H9 (cell line): ENCODE measurements around the gene CTIF. TPM values are rescaled to one million over a fixed set of nuclear protein-coding genes. Genes with fewer than 3 reads are reported as not detected.

Experiments used
- DNase-seq: peaks from one replicate; pipeline ENCODE4 v3.0.0-alpha.2; 2017
- H2AFZ ChIP-seq: one replicate; pipeline ENCODE4 v1.6.1; 2013; ENCODE audit warnings: mild to moderate bottlenecking, low read length, control low read depth, moderate library complexity
- H2AK5ac ChIP-seq: 2 replicates; pipeline ENCODE4 v1.6.1; 2013; ENCODE audit warnings: low read length, control low read depth, mixed read lengths; ENCODE audit not compliant: insufficient read length
- H2BK120ac ChIP-seq: one replicate; pipeline ENCODE4 v1.6.1; 2013; ENCODE audit warnings: low read depth, mild to moderate bottlenecking, low read length, control low read depth, inconsistent platforms; ENCODE audit not compliant: poor library complexity, severe bottlenecking
- H2BK12ac ChIP-seq: 2 replicates; pipeline ENCODE4 v1.6.1; 2013; ENCODE audit warnings: low read length, control low read depth, mixed read lengths, low read depth; ENCODE audit not compliant: insufficient read length
- H2BK15ac ChIP-seq: 2 replicates; pipeline ENCODE4 v1.6.1; 2013; ENCODE audit warnings: low read depth, low read length, control low read depth
- H2BK20ac ChIP-seq: one replicate; pipeline ENCODE4 v1.6.1; 2013; ENCODE audit warnings: low read depth, mild to moderate bottlenecking, low read length, control low read depth, inconsistent platforms; ENCODE audit not compliant: poor library complexity, severe bottlenecking
- H2BK5ac ChIP-seq: 2 replicates; pipeline ENCODE4 v1.6.1; 2013; ENCODE audit warnings: low read length, control low read depth, mixed read lengths; ENCODE audit not compliant: insufficient read length
- H3K14ac ChIP-seq: 2 replicates; pipeline ENCODE4 v1.6.1; 2013; ENCODE audit warnings: low read length, control low read depth; ENCODE audit not compliant: insufficient read depth
- H3K18ac ChIP-seq: 2 replicates; pipeline ENCODE4 v1.6.1; 2013; ENCODE audit warnings: low read depth, mild to moderate bottlenecking, mixed read lengths, low read length, control low read depth; ENCODE audit not compliant: insufficient read length
- H3K23ac ChIP-seq: 2 replicates; pipeline ENCODE4 v1.6.1; 2013; ENCODE audit warnings: low read length, control low read depth, mixed read lengths, low read depth; ENCODE audit not compliant: insufficient read length
- H3K23me2 ChIP-seq: 2 replicates; pipeline ENCODE4 v1.6.1; 2013; ENCODE audit warnings: low read depth, mild to moderate bottlenecking, mixed read lengths, low read length, control low read depth; ENCODE audit not compliant: insufficient read length, poor library complexity, severe bottlenecking
- H3K27ac ChIP-seq: 2 replicates; pipeline ENCODE4 v1.5.1; 2013; ENCODE audit warnings: low read length, control low read depth, mixed read lengths, low read depth; ENCODE audit not compliant: insufficient read length
- H3K27me3 ChIP-seq: 2 replicates; pipeline ENCODE4 v1.6.1; 2013; ENCODE audit warnings: low read length, control low read depth, inconsistent platforms; ENCODE audit not compliant: insufficient read depth
- H3K4ac ChIP-seq: 2 replicates; pipeline ENCODE4 v1.6.1; 2013; ENCODE audit warnings: low read depth, mild to moderate bottlenecking, control low read depth, inconsistent platforms, low read length, moderate library complexity
- H3K4me1 ChIP-seq: 2 replicates; pipeline ENCODE4 v1.6.1; 2013; ENCODE audit warnings: low read length, control low read depth, inconsistent platforms; ENCODE audit not compliant: insufficient read depth
- H3K4me2 ChIP-seq: 2 replicates; pipeline ENCODE4 v1.6.1; 2013; ENCODE audit warnings: low read length, control low read depth, mixed read lengths; ENCODE audit not compliant: insufficient read length, insufficient read depth
- H3K56ac ChIP-seq: 2 replicates; pipeline ENCODE4 v1.6.1; 2013; ENCODE audit warnings: low read depth, mild to moderate bottlenecking, mixed read lengths, low read length, control low read depth; ENCODE audit not compliant: insufficient read length
- H3K79me1 ChIP-seq: 2 replicates; pipeline ENCODE4 v1.6.1; 2013; ENCODE audit warnings: low read depth, mild to moderate bottlenecking, moderate library complexity, low read length, control low read depth, inconsistent platforms; ENCODE audit not compliant: insufficient read depth, poor library complexity, severe bottlenecking
- H3K79me2 ChIP-seq: 2 replicates; pipeline ENCODE4 v1.6.1; 2013; ENCODE audit warnings: low read length, control low read depth, inconsistent platforms; ENCODE audit not compliant: insufficient read depth
- H3K9ac ChIP-seq: 2 replicates; pipeline ENCODE4 v1.6.1; 2013; ENCODE audit warnings: low read length, control low read depth, mixed read lengths; ENCODE audit not compliant: insufficient read length; ENCODE audit errors: extremely low read depth
- H3K9me3 ChIP-seq: one replicate; pipeline ENCODE4 v1.6.1; 2013; ENCODE audit warnings: low read depth, low read length, inconsistent platforms; ENCODE audit not compliant: control insufficient read depth
- H3T11ph ChIP-seq: one replicate; pipeline ENCODE4 v1.6.1; 2013; ENCODE audit warnings: mild to moderate bottlenecking, low read length, control low read depth, inconsistent platforms
- H4K20me1 ChIP-seq: one replicate; pipeline ENCODE4 v1.6.1; 2013; ENCODE audit not compliant: control insufficient read depth, insufficient read length, insufficient read depth
- H4K5ac ChIP-seq: 2 replicates; pipeline ENCODE4 v1.6.1; 2013; ENCODE audit warnings: low read depth, mild to moderate bottlenecking, mixed read lengths, low read length, control low read depth; ENCODE audit not compliant: insufficient read length
- H4K8ac ChIP-seq: replicated peaks from 2 replicates; pipeline ENCODE4 v1.6.1; 2013; ENCODE audit warnings: low read length, control low read depth, mixed read lengths, low read depth; ENCODE audit not compliant: insufficient read length
- H4K91ac ChIP-seq: 2 replicates; pipeline ENCODE4 v1.6.1; 2013; ENCODE audit warnings: low read depth, mild to moderate bottlenecking, moderate library complexity, mixed read lengths, low read length, control low read depth; ENCODE audit not compliant: insufficient read length
- H3K27ac Mint-ChIP-seq, 3 experiments: 2 replicates in 2 of 3; 3 replicates in 1 of 3; pipeline ENCODE4 v1.8.0; 2020 to 2021; ENCODE audit warnings: mixed read lengths in 3 of 3, mild to moderate bottlenecking in 1 of 3, moderate library complexity in 1 of 3
- H3K27me3 Mint-ChIP-seq: 2 replicates; pipeline ENCODE4 v1.8.0; 2021; ENCODE audit warnings: low read depth, mild to moderate bottlenecking, moderate library complexity, mixed read lengths
- H3K36me3 Mint-ChIP-seq, 3 experiments: 2 replicates in 2 of 3; 3 replicates in 1 of 3; pipeline ENCODE4 v1.8.0; 2020 to 2021; ENCODE audit warnings: low read depth in 3 of 3, mixed read lengths in 3 of 3; ENCODE audit not compliant: insufficient read depth in 1 of 3
- H3K4me1 Mint-ChIP-seq, 2 experiments: 2 replicates each; pipeline ENCODE4 v1.8.0; 2020; ENCODE audit warnings: mixed read lengths in 2 of 2
- H3K4me3 Mint-ChIP-seq, 2 experiments: 2 replicates in 1 of 2; 3 replicates in 1 of 2; pipeline ENCODE4 v1.8.0; 2020 to 2021; ENCODE audit warnings: mild to moderate bottlenecking in 2 of 2, mixed read lengths in 2 of 2, moderate library complexity in 1 of 2
- H3K9me3 Mint-ChIP-seq, 2 experiments: 2 replicates in 1 of 2; 3 replicates in 1 of 2; pipeline ENCODE4 v1.8.0; 2020; ENCODE audit warnings: mild to moderate bottlenecking in 2 of 2, mixed read lengths in 2 of 2, moderate library complexity in 1 of 2
- WGBS: extraction: QIAGEN DNeasy Blood & Tissue Kit; methylation state at CpG from one replicate; pipeline ENCODE4 v1.1.7; 2013; ENCODE audit warnings: missing lambda C conversion rate, low lambda C conversion rate, mixed read lengths; ENCODE audit not compliant: insufficient read length; ENCODE audit errors: extremely low coverage; 5-methylcytosine and 5-hydroxymethylcytosine counted together
- total RNA-seq: library from RNA; stranded (reverse); gene quantifications from 2 replicates; pipeline ENCODE4 v1.2.1, GENCODE V29; 2021
- TF ChIP-seq, protein P1 (sequence below): fragments of 200-600 bp; sonication (generic); conservative IDR thresholded peaks from 3 replicates; pipeline ENCODE4 v1.8.0; 2021; ENCODE audit warnings: antibody characterized with exemption, mild to moderate bottlenecking

CTIF gene
- total RNA-seq, 1 experiment from 2014 or later: 15.8 TPM

DNA sequence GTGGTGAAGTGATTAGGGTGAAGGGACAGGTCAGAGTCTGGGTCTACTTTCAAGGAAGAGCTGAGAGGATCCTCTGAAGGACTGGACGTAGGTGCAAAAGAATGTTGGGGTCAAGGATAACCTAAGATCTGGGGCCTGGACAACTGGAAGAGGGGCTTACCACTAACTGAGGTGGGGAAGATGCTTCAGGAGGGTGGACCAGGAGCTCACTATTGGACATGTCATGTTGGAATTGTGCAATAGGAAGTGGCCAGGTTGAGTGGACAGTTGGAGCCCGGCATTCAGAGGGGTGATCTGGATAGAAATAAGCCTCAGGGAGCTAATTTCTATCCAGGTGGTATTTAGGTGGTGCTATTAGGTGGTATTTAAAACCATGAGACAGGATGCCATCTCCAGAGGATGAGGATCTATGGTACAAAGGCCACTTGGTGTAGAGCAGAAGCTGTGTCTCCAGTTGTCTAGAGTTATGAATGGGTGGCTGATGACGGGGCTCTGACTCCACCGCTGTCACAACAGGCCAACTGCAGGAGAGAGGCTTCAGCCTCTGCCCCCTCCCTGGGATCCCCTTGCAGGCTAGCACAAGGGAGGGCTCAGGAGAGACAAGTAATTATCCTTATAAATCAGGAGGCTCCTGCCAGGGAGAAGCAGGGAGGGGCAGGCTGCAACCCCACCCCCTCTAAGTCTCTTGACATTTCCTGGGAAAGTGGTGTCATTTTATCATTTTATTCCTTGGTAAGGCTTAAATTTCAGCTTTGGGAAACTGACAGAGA is 254.0 kb downstream of the CTIF start:
- H4K91ac ChIP-seq: no peak overlapping the region
- Mint-ChIP-seq H3K4me3 (no peak overlapping the region), H3K4me1 (peaks cover 0 to 7% of the 10 kb centered on the region in 2 experiments; a peak in 2 of 4 replicates), H3K27me3 (no peaks in the 10 kb centered on the region), H3K9me3 (no peaks in the 10 kb centered on the region), H3K36me3 (no peaks in the 10 kb centered on the region; a peak in 2 of 7 replicates), H3K27ac (no peak overlapping the region)
- no peak overlapping the region for H3T11ph ChIP-seq
- H3K23me2 ChIP-seq: no peaks in the 10 kb centered on the region
- H4K20me1 ChIP-seq: no peaks in the 10 kb centered on the region
- no peak for DNase-seq
- H3K56ac ChIP-seq: no peak overlapping the region
- H2AFZ ChIP-seq: no peak overlapping the region
- H3K4me1 ChIP-seq: no peaks in the 10 kb centered on the region
- no peaks in the 10 kb centered on the region for H3K79me1 ChIP-seq
- H3K9me3 ChIP-seq: no peaks in the 10 kb centered on the region
- H3K27me3 ChIP-seq: no peaks in the 10 kb centered on the region
- H3K9ac ChIP-seq: no peak overlapping the region
- H3K4ac ChIP-seq: no peak overlapping the region
- no peak overlapping the region for H3K27ac ChIP-seq
- no peak overlapping the region for H2BK20ac ChIP-seq
- H3K23ac ChIP-seq: no peak overlapping the region
- no peak overlapping the region for H2BK120ac ChIP-seq
- no peak overlapping the region for H2AK5ac ChIP-seq
- H2BK12ac ChIP-seq: no peak overlapping the region
- H3K79me2 ChIP-seq: no peaks in the 10 kb centered on the region
- no peak overlapping the region for H2BK15ac ChIP-seq
- H2BK5ac ChIP-seq: no peak overlapping the region
- H3K18ac ChIP-seq: no peak overlapping the region
- no peak overlapping the region for H3K14ac ChIP-seq
- no CpG with 5 or more reads among the region's 4 CpGs for WGBS
- H3K4me2 ChIP-seq: no peak overlapping the region
- no peak overlapping the region for H4K5ac ChIP-seq
- H4K8ac ChIP-seq: no peak overlapping the region
- TF ChIP-seq, protein P1, sequence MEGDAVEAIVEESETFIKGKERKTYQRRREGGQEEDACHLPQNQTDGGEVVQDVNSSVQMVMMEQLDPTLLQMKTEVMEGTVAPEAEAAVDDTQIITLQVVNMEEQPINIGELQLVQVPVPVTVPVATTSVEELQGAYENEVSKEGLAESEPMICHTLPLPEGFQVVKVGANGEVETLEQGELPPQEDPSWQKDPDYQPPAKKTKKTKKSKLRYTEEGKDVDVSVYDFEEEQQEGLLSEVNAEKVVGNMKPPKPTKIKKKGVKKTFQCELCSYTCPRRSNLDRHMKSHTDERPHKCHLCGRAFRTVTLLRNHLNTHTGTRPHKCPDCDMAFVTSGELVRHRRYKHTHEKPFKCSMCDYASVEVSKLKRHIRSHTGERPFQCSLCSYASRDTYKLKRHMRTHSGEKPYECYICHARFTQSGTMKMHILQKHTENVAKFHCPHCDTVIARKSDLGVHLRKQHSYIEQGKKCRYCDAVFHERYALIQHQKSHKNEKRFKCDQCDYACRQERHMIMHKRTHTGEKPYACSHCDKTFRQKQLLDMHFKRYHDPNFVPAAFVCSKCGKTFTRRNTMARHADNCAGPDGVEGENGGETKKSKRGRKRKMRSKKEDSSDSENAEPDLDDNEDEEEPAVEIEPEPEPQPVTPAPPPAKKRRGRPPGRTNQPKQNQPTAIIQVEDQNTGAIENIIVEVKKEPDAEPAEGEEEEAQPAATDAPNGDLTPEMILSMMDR: no peak
